ENCODE results near the gene LARGE2. TPM values are rescaled to one million over a fixed set of nuclear protein-coding genes. Genes with fewer than 3 reads are reported as not detected.

The LARGE2 gene
- total RNA-seq, 2 experiments from 2014 or later: 2.7 to 3.5 TPM

DNA sequence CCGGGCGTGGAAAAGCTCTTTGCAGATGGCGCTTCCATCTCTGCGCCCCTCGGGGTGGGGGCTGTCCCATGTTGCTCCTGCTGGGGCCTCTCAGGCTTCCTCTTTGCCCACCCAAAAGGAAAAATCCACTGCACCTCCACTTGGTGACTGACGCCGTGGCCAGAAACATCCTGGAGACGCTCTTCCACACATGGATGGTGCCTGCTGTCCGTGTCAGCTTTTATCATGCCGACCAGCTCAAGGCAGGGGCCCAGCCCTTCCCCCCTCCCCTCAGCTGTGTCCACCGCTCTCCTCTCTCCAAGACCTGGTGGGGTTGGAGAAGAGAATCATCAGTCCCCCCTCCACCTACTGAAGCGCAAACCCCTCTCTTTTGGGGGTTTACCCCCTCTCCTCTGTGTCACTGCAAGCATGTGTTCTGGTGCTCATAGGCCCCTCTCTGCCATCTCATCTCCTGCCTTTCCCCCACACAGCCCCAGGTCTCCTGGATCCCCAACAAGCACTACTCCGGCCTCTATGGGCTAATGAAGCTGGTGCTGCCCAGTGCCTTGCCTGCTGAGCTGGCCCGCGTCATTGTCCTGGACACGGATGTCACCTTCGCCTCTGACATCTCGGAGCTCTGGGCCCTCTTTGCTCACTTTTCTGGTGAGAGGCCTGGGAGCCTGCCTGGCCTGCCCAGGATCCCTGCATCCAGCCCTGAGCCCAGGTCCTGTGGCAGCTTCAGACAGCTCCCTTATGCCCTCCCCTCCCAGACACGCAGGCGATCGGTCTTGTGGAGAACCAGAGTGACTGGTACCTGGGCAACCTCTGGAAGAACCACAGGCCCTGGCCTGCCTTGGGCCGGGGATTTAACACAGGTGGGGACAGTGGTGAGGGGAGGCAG, 1.8 kb downstream of the LARGE2 start:
- ATAC-seq (ENCODE audit: poor library complexity) (no peak), DNase-seq (peak in 2 of 14 experiments; percentile 19 to 30)
- Mint-ChIP-seq H3K36me3 (ENCODE audit: low read depth) (no peaks in the 10 kb centered on the region), H3K4me1 (ENCODE audit: low read depth) (peaks cover 27% of the 10 kb centered on the region), H3K9me3 (no peaks in the 10 kb centered on the region), H3K4me3 (peak overlapping the region; percentile 79), H3K27me3 (peaks cover 14% of the 10 kb centered on the region), H3K27ac (peak overlapping the region; percentile 10)
- ChIA-PET CTCF (no interaction called here), POLR2A (interaction anchor here (1.0 kb wide), 1 partner anchor 27 kb away, joined by 5 read pairs; no protein-coding TSS in a partner anchor)
- Histone ChIP-seq H3K9me3 (ENCODE audit: control insufficient read depth in 1 of 2, insufficient read depth in 1 of 2, low read length in 2 of 2) (peaks cover 0 to 3% of the 10 kb centered on the region in 2 experiments), H3K4me1 (ENCODE audit: insufficient read depth, low read length) (peaks cover 54% of the 10 kb centered on the region), H3K4me3 (ENCODE audit: low read length) (no peak overlapping the region), H3K27ac (ENCODE audit: low read depth in 1 of 2, low read length in 2 of 2) (no peak overlapping the region), H3K27me3 (ENCODE audit: control insufficient read depth in 1 of 2, insufficient read depth in 2 of 2, low read length in 2 of 2) (peaks cover 4 to 6% of the 10 kb centered on the region in 2 experiments), H3K36me3 (ENCODE audit: insufficient read depth, low read length) (no peaks in the 10 kb centered on the region)
- TF ChIP-seq, protein P1, sequence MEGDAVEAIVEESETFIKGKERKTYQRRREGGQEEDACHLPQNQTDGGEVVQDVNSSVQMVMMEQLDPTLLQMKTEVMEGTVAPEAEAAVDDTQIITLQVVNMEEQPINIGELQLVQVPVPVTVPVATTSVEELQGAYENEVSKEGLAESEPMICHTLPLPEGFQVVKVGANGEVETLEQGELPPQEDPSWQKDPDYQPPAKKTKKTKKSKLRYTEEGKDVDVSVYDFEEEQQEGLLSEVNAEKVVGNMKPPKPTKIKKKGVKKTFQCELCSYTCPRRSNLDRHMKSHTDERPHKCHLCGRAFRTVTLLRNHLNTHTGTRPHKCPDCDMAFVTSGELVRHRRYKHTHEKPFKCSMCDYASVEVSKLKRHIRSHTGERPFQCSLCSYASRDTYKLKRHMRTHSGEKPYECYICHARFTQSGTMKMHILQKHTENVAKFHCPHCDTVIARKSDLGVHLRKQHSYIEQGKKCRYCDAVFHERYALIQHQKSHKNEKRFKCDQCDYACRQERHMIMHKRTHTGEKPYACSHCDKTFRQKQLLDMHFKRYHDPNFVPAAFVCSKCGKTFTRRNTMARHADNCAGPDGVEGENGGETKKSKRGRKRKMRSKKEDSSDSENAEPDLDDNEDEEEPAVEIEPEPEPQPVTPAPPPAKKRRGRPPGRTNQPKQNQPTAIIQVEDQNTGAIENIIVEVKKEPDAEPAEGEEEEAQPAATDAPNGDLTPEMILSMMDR (IDR thresholded peaks at IDR 0.05): no peak
- intact Hi-C loops (cut with DNase I, micrococcal nuclease): no loop called here

DNA sequence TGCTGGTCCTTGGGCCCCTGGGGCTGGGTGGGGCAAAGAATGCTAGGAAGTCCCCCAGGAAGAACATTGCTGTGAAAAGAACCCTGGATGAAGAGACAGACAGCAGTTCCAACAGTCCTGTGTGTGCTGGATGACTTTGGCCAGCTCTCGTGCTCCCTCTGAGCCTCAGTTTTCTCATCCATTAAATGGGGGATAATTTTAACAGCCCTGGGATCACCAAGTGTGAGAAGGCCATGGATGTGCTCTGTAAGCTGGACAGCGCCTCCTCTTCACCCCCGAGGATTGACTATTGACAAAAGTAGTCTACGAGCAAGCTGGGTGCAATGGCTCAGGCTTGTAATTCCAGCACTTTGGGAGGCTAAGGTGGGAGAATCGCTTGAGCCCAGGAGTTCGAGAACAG, 2.5 kb downstream of the LARGE2 start:
- no peak for DNase-seq
- Mint-ChIP-seq H3K9me3 (no peaks in the 10 kb centered on the region), H3K4me1 (ENCODE audit: low read depth) (peaks cover 26% of the 10 kb centered on the region), H3K4me3 (peak overlapping the region; percentile 79), H3K27ac (peak overlapping the region; percentile 10), H3K36me3 (ENCODE audit: low read depth) (peaks cover 2% of the 10 kb centered on the region), H3K27me3 (peaks cover 14% of the 10 kb centered on the region)
- Histone ChIP-seq H3K27me3 (ENCODE audit: control insufficient read depth in 1 of 2, insufficient read depth in 2 of 2, low read length in 2 of 2) (peaks cover 4 to 6% of the 10 kb centered on the region in 2 experiments), H3K4me1 (ENCODE audit: insufficient read depth, low read length) (peaks cover 54% of the 10 kb centered on the region), H3K9me3 (ENCODE audit: control insufficient read depth in 1 of 2, insufficient read depth in 1 of 2, low read length in 2 of 2) (peaks cover 0 to 3% of the 10 kb centered on the region in 2 experiments), H3K4me3 (ENCODE audit: low read length) (no peak overlapping the region), H3K36me3 (ENCODE audit: insufficient read depth, low read length) (no peaks in the 10 kb centered on the region), H3K27ac (ENCODE audit: low read depth in 1 of 2, low read length in 2 of 2) (no peak overlapping the region)
- POLR2A ChIA-PET: interaction anchor here (1.0 kb wide), 1 partner anchor 27 kb away, joined by 5 read pairs; no protein-coding TSS in a partner anchor
- TF ChIP-seq, protein P1 (IDR thresholded peaks at IDR 0.05): no peak
- intact Hi-C loops (cut with DNase I, micrococcal nuclease): no loop called here
- CTCF ChIA-PET: no interaction called here
- ATAC-seq (ENCODE audit: poor library complexity): no peak

DNA sequence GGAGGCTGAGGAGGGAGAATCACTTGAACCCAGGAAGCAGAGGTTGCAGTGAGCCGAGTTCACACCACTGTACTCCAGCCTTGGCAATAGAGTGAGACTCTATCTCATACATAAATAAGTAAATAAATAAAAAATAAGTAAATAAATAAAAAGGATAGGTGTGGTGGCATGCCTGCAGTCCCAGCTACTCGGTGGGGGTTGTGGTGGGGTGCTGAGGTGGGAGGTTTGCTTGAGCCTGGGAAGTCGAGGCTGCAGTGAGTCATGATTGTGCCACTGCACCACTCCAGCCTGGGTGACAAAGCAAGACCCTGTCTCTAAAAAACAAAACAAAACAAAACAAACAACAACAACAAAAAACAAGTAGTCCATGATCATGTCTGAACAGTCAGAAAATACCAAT, 3.1 kb downstream of the LARGE2 start:
- H3K4me1 Mint-ChIP-seq (ENCODE audit: low read depth): peaks cover 26% of the 10 kb centered on the region
- intact Hi-C loops (cut with DNase I, micrococcal nuclease): no loop called here
- no peak for DNase-seq
- TF ChIP-seq, protein P1 (IDR thresholded peaks at IDR 0.05): no peak
- no peak overlapping the region for H3K4me3 Mint-ChIP-seq
- ChIA-PET POLR2A (interaction anchor here (2.0 kb wide), 1 partner anchor 8 kb away, joined by 11 read pairs; the partner anchor contains the start of gene PEX16), CTCF (no interaction called here)
- no peak overlapping the region for H3K27ac Mint-ChIP-seq
- peaks cover 54% of the 10 kb centered on the region for H3K4me1 ChIP-seq (ENCODE audit: insufficient read depth, low read length)
- no peaks in the 10 kb centered on the region for H3K36me3 ChIP-seq (ENCODE audit: insufficient read depth, low read length)
- H3K27me3 Mint-ChIP-seq: peaks cover 14% of the 10 kb centered on the region
- H3K27ac ChIP-seq (ENCODE audit: low read depth in 1 of 2, low read length in 2 of 2): no peak overlapping the region
- no peak for ATAC-seq (ENCODE audit: poor library complexity)
- H3K36me3 Mint-ChIP-seq (ENCODE audit: low read depth): peaks cover 8% of the 10 kb centered on the region
- H3K9me3 Mint-ChIP-seq: no peaks in the 10 kb centered on the region
- H3K27me3 ChIP-seq (ENCODE audit: control insufficient read depth in 1 of 2, insufficient read depth in 2 of 2, low read length in 2 of 2): peaks cover 4 to 6% of the 10 kb centered on the region in 2 experiments
- H3K9me3 ChIP-seq (ENCODE audit: control insufficient read depth in 1 of 2, insufficient read depth in 1 of 2, low read length in 2 of 2): peaks cover 0 to 3% of the 10 kb centered on the region in 2 experiments
- H3K4me3 ChIP-seq (ENCODE audit: low read length): no peak overlapping the region

All from CD4-positive, alpha-beta T cell (primary cell).